Measurements from ENCODE around the gene PLCL1.

The PLCL1 gene

GRCh38 chr2:197929886-197930227 lies 125.5 kb downstream of the PLCL1 start:
- no peak for DNase-seq

GRCh38 chr2:197930570-197931278 lies 126.3 kb downstream of the PLCL1 start:
- no peak for DNase-seq

- DNase-seq = no peak
Measured at GRCh38 chr2:197931661-197932312, 127.4 kb downstream of the PLCL1 start.

- no peak for DNase-seq
Measured at GRCh38 chr2:197932374-197932773, 128.0 kb downstream of the PLCL1 start.

- DNase-seq = no peak
Measured at GRCh38 chr2:197934261-197934933, 130.0 kb downstream of the PLCL1 start.

- no peak for DNase-seq
Measured at GRCh38 chr2:197934934-197935289, 130.5 kb downstream of the PLCL1 start.

GRCh38 chr2:197937814-197938213 lies 133.4 kb downstream of the PLCL1 start:
- DNase-seq = no peak

- DNase-seq = no peak
Measured at GRCh38 chr2:197938555-197938954, 134.2 kb downstream of the PLCL1 start.

GRCh38 chr2:197939787-197940186 lies 135.4 kb downstream of the PLCL1 start:
- no peak for DNase-seq

GRCh38 chr2:197940382-197940781 lies 136.0 kb downstream of the PLCL1 start:
- DNase-seq = no peak

- no peak for DNase-seq
Measured at GRCh38 chr2:197941715-197942114, 137.3 kb downstream of the PLCL1 start.

GRCh38 chr2:197943731-197944130 lies 139.3 kb downstream of the PLCL1 start:
- no peak for DNase-seq

- DNase-seq = no peak
Measured at GRCh38 chr2:197944416-197945096, 140.2 kb downstream of the PLCL1 start.

GRCh38 chr2:197946562-197946961 lies 142.2 kb downstream of the PLCL1 start:
- DNase-seq = no peak

- DNase-seq = no peak
Measured at GRCh38 chr2:197947219-197947757, 142.9 kb downstream of the PLCL1 start.

- no peak for DNase-seq
Measured at GRCh38 chr2:197949224-197949623, 144.8 kb downstream of the PLCL1 start.

- DNase-seq = no peak
Measured at GRCh38 chr2:197950006-197950405, 145.6 kb downstream of the PLCL1 start.

GRCh38 chr2:197950724-197951123 lies 146.3 kb downstream of the PLCL1 start:
- DNase-seq = no peak

GRCh38 chr2:197952540-197953202 lies 148.3 kb downstream of the PLCL1 start:
- peak; percentile 45 for DNase-seq

GRCh38 chr2:197954328-197954727 lies 149.9 kb downstream of the PLCL1 start:
- DNase-seq = no peak

- DNase-seq = no peak
Measured at GRCh38 chr2:197958592-197959150, 154.3 kb downstream of the PLCL1 start.

- no peak for DNase-seq
Measured at GRCh38 chr2:197959383-197959782, 155.0 kb downstream of the PLCL1 start.

GRCh38 chr2:197960786-197961185 lies 156.4 kb downstream of the PLCL1 start:
- no peak for DNase-seq

Measured in stimulated activated CD4-positive, alpha-beta T cell treated with anti-CD3 and anti-CD28 coated beads, Interleukin-1b, Interleukin-23, amount 100 ng/mL, for 48 hours (primary cell).